ENCODE data around the gene PLGRKT. TPM values are rescaled to one million over a fixed set of nuclear protein-coding genes. Genes with fewer than 3 reads are reported as not detected.

The PLGRKT gene
- total RNA-seq, 1 donor from 2014 or later = 13.9 TPM

- no peak for TF ChIP-seq CTCF (IDR thresholded peaks at IDR 0.05)
- Mint-ChIP-seq H3K9me3 (ENCODE audit: unreplicated experiment) (no peaks in the 10 kb centered on the region), H3K36me3 (ENCODE audit: unreplicated experiment) (peaks cover 8% of the 10 kb centered on the region), H3K4me1 (ENCODE audit: unreplicated experiment) (no peaks in the 10 kb centered on the region), H3K27me3 (ENCODE audit: unreplicated experiment) (no peaks in the 10 kb centered on the region), H3K27ac (ENCODE audit: unreplicated experiment) (no peak overlapping the region), H3K4me3 (ENCODE audit: unreplicated experiment) (no peak overlapping the region)
- no peak for DNase-seq (ENCODE audit: extremely low spot score, unreplicated experiment)
These were observed 7.7 kb downstream of the PLGRKT start for GRCh38 chr9:5429873-5430564.

GRCh38 chr9:5428794-5429528, 8.8 kb downstream of the PLGRKT start:
- peak; percentile 12 for TF ChIP-seq CTCF (IDR thresholded peaks at IDR 0.05)
- no peak for DNase-seq (ENCODE audit: extremely low spot score, unreplicated experiment)
- Mint-ChIP-seq H3K36me3 (ENCODE audit: unreplicated experiment) (peaks cover 6% of the 10 kb centered on the region), H3K27me3 (ENCODE audit: unreplicated experiment) (no peaks in the 10 kb centered on the region), H3K9me3 (ENCODE audit: unreplicated experiment) (no peaks in the 10 kb centered on the region), H3K4me1 (ENCODE audit: unreplicated experiment) (no peaks in the 10 kb centered on the region), H3K4me3 (ENCODE audit: unreplicated experiment) (no peak overlapping the region), H3K27ac (ENCODE audit: unreplicated experiment) (no peak overlapping the region)

- Mint-ChIP-seq H3K36me3 (ENCODE audit: unreplicated experiment) (peaks cover 4% of the 10 kb centered on the region), H3K27ac (ENCODE audit: unreplicated experiment) (no peak overlapping the region), H3K4me1 (ENCODE audit: unreplicated experiment) (no peaks in the 10 kb centered on the region), H3K27me3 (ENCODE audit: unreplicated experiment) (no peaks in the 10 kb centered on the region), H3K4me3 (ENCODE audit: unreplicated experiment) (no peak overlapping the region), H3K9me3 (ENCODE audit: unreplicated experiment) (no peaks in the 10 kb centered on the region)
- DNase-seq (ENCODE audit: extremely low spot score, unreplicated experiment) = no peak
- no peak for TF ChIP-seq CTCF (IDR thresholded peaks at IDR 0.05)
These were observed 9.6 kb downstream of the PLGRKT start for GRCh38 chr9:5428172-5428571.

GRCh38 chr9:5427005-5427404, 10.7 kb downstream of the PLGRKT start:
- Mint-ChIP-seq H3K27ac (ENCODE audit: unreplicated experiment) (no peak overlapping the region), H3K4me1 (ENCODE audit: unreplicated experiment) (no peaks in the 10 kb centered on the region), H3K9me3 (ENCODE audit: unreplicated experiment) (no peaks in the 10 kb centered on the region), H3K4me3 (ENCODE audit: unreplicated experiment) (no peak overlapping the region), H3K27me3 (ENCODE audit: unreplicated experiment) (no peaks in the 10 kb centered on the region), H3K36me3 (ENCODE audit: unreplicated experiment) (peaks cover 4% of the 10 kb centered on the region)
- DNase-seq (ENCODE audit: extremely low spot score, unreplicated experiment) = no peak
- no peak for TF ChIP-seq CTCF (IDR thresholded peaks at IDR 0.05)

GRCh38 chr9:5425006-5425628, 12.6 kb downstream of the PLGRKT start:
- H3K27me3 Mint-ChIP-seq (ENCODE audit: unreplicated experiment) = no peaks in the 10 kb centered on the region
- H3K27ac Mint-ChIP-seq (ENCODE audit: unreplicated experiment) = no peak overlapping the region
- DNase-seq (ENCODE audit: extremely low spot score, unreplicated experiment) = no peak
- TF ChIP-seq CTCF (IDR thresholded peaks at IDR 0.05) = peak; percentile 51
- H3K4me1 Mint-ChIP-seq (ENCODE audit: unreplicated experiment) = no peaks in the 10 kb centered on the region
- H3K36me3 Mint-ChIP-seq (ENCODE audit: unreplicated experiment) = no peaks in the 10 kb centered on the region
- H3K9me3 Mint-ChIP-seq (ENCODE audit: unreplicated experiment) = no peaks in the 10 kb centered on the region
- no peak overlapping the region for H3K4me3 Mint-ChIP-seq (ENCODE audit: unreplicated experiment)
